GM21717 (cell line): ENCODE measurements around the gene MAPRE3.
"Not testable (repeated sequence)": the region's sequence is repeated elsewhere in the genome, so short reads cannot be mapped to it uniquely, and the experiment has no call there.

Experiments used
- ATAC-seq: cut with Tn5 transposase; IDR thresholded peaks from one replicate; pipeline ENCODE4 v1.9.1; 2021; ENCODE audit warnings: mild to moderate bottlenecking, moderate library complexity; ENCODE audit not compliant: unreplicated experiment

MAPRE3 gene

DNA sequence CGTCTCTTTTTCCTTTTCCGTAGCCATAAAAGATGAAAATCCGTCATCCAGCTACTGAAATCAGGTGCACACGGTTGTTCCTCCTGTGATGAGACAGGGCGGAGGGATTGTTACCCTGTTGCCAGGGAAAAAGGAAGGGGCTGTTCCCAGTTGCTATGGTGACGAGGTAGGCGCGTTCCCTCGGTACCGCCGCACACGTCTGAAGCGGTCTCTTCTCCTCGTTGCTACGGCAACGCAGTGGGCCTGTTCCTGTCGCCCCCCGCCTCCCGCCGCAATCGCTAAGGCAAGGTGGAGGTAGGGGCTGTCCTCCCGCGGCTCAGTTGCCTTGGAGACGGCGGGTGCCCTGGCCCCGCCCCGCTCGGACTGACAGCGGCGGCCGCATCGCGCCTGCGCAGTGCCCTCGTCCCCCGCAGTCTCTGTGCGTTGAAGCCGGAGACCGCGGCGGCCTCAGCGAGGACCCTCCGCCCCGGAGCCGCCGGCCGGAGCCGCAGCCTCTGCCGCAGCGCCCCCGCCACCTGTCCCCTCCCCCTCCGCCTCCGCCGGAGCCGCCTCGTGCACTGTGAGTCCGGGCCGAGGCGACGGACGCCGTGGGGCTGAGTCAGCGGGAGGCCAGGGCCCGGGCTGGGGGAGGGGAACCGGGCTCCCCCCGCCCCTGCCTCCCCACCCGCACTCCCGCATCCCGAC is at the start of gene MAPRE3:
TSS of gene MAPRE3 (plus strand) at position 394 of the 684 bp plus-strand sequence. CDS start 51,582 bp downstream, outside the sequence.
- ATAC-seq = no peak

DNA sequence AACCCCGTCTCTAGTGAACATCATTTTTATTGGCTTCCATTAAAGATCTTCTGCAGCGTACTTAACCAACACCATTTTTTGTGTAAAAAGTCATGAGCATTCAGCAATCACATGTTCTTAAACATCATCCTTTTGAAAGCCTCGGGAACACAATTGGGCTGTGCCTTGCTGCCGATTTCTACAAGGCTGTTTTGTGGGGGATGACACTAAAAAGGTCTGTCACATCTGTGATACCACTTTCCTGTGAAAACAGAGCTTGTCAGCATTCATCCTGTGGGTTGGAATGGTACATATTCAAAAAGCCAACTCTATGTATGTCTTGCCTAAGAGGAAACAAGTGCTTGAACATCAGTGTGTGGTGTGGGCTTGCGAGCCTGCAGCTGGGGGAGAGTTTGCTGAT is 49.1 kb upstream of the MAPRE3 start:
- ATAC-seq = no peak

GRCh38 chr2:26922405-26923188 is 47.8 kb upstream of the MAPRE3 start:
- no peak for ATAC-seq

GRCh38 chr2:26923189-26923466 is 47.3 kb upstream of the MAPRE3 start:
- not testable (repeated sequence) for ATAC-seq

- ATAC-seq = no peak
Measured at GRCh38 chr2:26924731-26925099, 45.7 kb upstream of the MAPRE3 start.

GRCh38 chr2:26925100-26925791 is 45.2 kb upstream of the MAPRE3 start:
- no peak for ATAC-seq

- no peak for ATAC-seq
Measured at GRCh38 chr2:26927221-26927620, 43.2 kb upstream of the MAPRE3 start.

- no peak for ATAC-seq
Measured at GRCh38 chr2:26932974-26933373, 37.5 kb upstream of the MAPRE3 start.

DNA sequence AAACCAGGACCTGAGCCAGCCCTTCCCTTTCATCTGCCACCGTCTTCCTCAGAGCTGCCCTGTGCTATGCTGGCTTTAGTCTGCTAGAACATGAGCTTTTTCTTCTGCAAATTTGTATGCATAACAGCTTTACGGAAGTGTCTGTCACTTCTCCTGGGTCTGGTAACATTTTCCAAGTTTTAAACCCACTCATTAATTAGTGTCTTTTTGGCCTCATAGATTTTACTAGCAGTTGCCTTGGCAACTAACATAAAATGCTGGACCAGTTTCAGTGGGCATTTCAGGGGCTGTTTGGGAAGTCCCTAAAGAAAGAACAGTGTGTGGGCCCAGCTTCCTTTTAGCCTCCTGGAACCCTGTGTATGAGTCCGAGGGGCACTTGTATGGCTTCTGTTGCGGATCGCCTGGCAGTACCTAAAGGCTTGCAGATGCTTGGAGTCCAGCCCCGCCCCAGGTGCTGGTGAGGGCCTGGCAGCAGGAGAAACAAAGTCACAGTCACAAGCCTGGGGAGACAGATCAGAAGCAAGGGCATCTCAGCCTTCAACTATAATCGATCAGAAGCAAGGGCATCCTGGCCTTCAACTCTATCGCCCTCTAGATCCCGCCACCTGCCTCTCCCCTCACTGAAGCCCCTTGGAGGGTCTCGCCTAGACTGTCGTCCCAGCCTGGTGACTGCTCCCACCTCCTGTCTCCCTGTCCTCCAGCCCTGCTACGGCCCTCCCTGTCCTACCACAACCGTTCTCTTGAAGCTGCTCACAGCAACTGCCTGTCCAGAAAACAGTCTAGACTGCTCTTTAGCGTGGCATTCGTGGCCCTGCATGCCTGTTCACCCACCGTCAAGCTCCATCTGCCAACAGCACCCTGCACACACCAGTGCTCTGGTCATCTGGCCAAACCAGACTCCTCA is 36.8 kb upstream of the MAPRE3 start:
- ATAC-seq = no peak

DNA sequence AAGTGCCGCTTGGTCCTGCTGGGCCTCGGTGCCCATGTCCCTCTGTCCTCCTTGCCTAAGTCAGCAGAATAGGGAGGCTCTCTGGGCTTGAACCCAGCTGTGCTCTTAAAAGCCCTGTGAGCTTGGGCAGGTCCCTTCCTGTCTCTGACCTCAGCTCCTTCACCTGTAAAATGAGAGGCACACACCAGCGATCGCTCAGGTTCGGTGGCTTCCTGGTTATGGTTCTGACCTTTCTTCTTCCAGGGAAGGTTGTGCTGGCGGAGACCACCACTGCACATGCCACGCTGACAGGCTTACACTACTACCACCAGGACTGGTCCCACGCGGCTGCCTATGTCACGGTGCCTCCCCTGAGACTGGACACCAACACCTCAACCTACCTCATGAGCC is 36.1 kb upstream of the MAPRE3 start:
- ATAC-seq = no peak

GRCh38 chr2:26934985-26935384 is 35.5 kb upstream of the MAPRE3 start:
- ATAC-seq = no peak

DNA sequence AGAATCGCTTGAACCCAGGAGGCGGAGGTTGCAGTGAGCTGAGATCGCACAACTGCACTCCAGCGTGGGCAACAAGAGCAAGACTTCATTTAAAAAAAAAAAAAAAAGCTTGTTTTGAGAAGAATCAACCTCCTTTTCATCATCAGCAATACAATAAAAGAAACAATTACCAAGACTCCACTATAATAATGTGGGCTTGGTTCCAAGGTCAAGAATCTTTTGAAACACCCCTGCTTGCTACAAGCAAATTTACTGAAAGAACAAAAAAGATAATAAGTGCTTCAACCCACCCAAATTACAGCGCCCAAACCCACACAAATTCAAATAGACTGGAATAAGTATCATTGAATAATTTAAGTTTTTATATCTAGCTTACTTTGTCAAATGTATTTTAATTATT is 33.6 kb upstream of the MAPRE3 start:
- no peak for ATAC-seq

DNA sequence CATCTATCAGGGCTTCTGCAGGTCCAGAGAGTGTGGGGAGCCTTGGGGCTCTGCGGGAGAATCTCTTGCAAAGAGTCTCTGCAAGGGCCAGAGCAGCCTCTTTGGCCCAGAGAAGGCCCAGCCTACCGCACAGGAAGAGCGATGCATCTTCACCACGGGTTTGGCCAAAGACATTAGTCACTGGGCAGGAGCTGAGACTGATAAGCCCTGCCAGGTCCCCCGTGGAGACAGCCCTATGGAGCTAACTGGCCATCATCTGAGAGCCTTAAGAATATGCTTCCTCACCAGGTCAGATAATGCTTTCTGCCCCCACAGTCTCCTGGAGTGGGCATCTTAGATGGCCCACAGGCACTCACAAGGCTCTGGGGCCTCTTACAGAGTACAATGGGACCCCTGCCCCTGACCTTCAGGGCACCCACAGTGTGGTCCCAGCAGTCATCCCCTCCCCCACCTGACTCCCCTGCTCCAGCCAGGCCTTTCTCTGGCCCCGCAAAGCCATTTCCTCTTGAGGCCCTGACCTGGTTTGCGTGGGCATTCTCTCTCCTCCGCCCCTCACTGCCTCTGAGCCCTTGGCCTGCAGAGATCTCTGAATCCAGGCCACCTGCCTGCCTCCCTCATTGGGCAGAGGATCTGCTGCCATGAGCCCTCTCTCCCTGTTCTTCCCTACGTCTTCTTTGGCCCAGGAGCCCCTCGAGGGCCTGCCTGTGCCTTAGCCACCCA is 31.9 kb upstream of the MAPRE3 start:
- ATAC-seq = no peak

GRCh38 chr2:26940001-26940400 is 30.4 kb upstream of the MAPRE3 start:
- no peak for ATAC-seq

- no peak for ATAC-seq
Measured at GRCh38 chr2:26941486-26941885, 29.0 kb upstream of the MAPRE3 start.

DNA sequence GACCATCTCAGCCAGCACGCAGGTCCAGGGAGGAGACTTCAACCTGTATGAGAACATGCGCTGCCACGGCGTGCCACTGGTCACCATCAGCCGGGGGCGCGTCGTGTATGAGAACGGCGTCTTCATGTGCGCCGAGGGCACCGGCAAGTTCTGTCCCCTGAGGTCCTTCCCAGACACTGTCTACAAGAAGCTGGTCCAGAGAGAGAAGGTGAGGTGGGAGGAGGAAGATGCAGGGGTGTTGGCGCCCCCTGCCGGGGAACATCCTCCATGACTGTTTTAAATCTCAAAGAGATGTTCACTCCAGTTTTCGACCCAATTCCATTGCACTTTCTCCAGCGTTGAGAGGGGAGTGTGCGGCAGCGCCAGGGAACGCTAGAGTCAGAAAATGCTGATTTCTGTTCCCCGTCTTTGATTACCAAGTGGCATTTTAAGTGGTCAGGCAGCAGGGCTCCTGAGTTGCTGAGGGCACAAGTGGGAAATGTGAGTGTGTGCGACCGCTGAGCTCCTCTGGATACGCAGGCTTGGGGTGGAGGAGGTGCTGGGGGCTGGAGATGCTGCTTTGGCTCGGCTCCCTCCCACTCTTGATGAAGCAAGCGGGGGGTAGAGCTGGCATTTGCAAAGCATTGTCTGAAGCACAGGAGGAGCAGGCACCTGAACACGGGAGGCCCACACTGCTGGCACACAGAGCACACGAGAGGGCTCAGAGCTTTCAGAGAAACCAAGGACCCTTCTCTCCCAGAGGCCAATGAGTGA is 27.7 kb upstream of the MAPRE3 start:
- no peak for ATAC-seq

GRCh38 chr2:26945991-26946750 is 24.3 kb upstream of the MAPRE3 start:
- ATAC-seq = no peak

DNA sequence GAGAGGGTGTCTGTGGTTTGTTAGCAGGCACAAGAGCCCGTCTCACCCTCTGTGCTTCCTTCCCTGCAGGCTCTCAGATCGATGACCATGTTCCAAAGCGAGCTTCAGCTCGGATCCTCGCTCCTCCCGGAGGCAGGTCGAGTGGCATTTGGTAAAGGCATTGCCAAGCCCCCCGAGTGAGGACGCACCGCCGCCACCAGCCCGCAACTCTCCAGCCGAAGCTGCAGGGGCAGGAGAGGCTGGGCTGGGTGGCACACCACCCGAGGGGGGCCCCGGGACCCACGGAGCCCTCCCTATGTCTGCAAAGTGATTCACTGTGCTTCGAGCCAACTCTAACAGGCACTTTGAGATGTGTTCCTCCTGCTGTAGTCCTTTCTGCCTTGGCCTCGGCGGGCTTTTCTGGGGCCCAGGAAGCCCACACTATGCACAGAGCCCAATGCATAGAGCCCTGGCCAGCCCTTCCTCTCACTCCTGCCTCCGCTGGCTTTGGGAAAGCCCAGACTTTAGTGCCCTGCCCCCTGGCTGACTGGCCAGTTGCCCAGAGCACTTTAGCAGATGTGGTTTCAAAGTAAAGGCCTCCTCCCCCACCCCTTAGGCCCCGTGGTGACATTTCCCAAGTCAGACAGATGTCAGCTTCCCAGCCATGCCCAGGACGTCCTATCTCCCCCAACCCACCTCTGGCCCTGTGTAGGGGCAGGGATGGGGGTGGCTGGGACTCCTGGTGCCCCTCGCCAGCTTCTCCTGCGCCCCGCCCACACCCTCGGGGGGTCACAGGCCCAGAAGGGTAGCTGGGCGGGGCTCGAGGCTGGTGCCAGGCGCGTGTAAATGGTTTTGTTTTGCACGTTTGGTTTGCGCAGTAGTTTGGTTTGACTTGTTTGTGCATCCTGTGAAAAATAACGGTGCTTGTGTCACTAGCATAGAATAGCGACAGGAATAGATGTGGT is 23.3 kb upstream of the MAPRE3 start:
- no peak for ATAC-seq
